ENCODE measurements around the gene VANGL2.

GRCh38 chr1:160363010-160363409, 37.4 kb upstream of the VANGL2 start:
- TF ChIP-seq, protein P1, sequence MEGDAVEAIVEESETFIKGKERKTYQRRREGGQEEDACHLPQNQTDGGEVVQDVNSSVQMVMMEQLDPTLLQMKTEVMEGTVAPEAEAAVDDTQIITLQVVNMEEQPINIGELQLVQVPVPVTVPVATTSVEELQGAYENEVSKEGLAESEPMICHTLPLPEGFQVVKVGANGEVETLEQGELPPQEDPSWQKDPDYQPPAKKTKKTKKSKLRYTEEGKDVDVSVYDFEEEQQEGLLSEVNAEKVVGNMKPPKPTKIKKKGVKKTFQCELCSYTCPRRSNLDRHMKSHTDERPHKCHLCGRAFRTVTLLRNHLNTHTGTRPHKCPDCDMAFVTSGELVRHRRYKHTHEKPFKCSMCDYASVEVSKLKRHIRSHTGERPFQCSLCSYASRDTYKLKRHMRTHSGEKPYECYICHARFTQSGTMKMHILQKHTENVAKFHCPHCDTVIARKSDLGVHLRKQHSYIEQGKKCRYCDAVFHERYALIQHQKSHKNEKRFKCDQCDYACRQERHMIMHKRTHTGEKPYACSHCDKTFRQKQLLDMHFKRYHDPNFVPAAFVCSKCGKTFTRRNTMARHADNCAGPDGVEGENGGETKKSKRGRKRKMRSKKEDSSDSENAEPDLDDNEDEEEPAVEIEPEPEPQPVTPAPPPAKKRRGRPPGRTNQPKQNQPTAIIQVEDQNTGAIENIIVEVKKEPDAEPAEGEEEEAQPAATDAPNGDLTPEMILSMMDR (IDR thresholded peaks at IDR 0.05) = no peak
- no peak for TF ChIP-seq POLR2AphosphoS2 (conservative IDR thresholded peaks at IDR 0.05; ENCODE audit: low read length)
- no peak for TF ChIP-seq RFX5 (IDR thresholded peaks at IDR 0.05)
- TF ChIP-seq EP300 (IDR thresholded peaks at IDR 0.05) = no peak
- no peak for TF ChIP-seq TP53 (CRISPR knock-in tag; IDR thresholded peaks at IDR 0.05)
- TF ChIP-seq CHD4 (IDR thresholded peaks at IDR 0.05; ENCODE audit: borderline replicate concordance) = no peak
- no peak for TF ChIP-seq HDAC2 (IDR thresholded peaks at IDR 0.05)

All from A549 (cell line).